AG08396 (cell line): ENCODE data around the gene UBA7.

Experiments used
- DNase-seq: peaks from one replicate; pipeline ENCODE4 v3.0.0; 2012; ENCODE audit warnings: low spot score, mixed read lengths

UBA7 gene

DNA sequence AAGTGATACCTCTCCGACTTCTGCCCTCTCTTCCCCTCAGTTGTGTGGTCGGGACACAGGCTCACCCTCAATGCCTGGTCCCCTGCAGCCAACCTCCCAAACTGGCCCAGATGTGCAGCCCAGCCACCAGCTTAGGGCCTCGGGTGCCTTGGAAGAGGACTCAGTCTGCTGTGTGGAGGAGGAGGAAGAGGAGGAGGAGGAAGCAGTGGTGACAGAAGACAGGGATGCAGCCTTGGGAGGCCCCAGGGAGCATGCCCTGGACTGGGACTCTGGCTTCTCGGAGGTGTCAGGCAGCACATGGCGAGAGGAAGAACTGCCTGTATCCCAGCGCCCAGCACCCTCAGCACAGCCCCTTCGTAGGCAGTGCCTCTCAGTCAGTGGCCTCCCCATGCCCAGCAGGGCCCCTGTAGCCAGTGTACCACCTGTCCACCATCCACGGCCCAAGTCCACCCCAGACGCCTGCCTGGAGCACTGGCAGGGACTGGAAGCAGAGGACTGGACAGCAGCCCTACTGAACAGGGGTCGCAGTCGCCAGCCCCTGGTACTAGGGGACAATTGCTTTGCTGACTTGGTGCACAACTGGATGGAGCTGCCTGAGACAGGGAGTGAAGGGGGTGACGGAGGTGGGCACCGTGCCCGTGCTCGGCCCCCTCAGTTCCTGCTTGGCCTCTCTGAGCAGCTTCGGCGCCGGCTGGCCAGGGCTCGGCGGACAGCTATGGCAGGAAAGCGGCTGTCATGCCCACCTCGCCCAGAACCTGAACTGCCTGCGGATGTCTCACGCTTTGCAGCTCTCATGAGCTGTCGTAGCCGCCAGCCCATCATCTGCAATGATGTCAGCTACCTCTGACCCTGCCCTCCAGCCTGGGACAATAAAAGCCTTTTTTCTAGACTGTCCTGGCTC is 9.4 kb downstream of the UBA7 start:
- no peak for DNase-seq

DNA sequence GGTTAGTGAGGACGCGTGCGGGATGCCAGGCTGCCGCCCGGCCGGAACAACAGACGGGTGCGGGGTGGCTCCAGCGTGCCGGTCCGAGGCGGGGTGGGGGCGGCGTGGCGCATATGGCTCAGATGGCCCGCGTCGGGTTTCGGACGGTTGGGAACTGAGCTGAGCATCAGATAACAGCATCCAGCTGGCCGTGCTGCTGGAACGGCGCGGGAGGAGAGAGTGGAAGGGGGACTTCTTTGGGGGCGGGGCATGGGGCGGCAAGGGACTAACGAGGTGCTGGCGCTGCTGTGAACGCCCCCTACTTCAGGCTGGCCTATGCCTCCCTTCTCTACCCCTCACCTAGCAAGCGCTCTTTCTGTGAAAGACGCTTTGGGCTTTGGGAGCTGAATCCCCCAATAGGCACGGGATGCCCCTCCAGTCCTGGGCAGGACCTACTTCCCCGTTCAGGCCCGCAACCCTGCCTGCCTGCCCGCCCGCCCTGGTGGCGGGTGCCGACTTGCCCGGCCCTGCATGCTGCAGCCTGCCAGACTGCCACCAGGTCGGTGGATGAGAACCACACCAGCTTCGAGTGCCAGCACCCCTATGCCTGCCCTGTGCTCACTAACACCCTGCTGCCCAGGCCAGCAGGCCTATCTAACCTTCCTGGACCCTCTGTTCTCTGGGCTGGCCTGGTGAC is 10.2 kb downstream of the UBA7 start:
- DNase-seq, result peak; percentile 39

DNA sequence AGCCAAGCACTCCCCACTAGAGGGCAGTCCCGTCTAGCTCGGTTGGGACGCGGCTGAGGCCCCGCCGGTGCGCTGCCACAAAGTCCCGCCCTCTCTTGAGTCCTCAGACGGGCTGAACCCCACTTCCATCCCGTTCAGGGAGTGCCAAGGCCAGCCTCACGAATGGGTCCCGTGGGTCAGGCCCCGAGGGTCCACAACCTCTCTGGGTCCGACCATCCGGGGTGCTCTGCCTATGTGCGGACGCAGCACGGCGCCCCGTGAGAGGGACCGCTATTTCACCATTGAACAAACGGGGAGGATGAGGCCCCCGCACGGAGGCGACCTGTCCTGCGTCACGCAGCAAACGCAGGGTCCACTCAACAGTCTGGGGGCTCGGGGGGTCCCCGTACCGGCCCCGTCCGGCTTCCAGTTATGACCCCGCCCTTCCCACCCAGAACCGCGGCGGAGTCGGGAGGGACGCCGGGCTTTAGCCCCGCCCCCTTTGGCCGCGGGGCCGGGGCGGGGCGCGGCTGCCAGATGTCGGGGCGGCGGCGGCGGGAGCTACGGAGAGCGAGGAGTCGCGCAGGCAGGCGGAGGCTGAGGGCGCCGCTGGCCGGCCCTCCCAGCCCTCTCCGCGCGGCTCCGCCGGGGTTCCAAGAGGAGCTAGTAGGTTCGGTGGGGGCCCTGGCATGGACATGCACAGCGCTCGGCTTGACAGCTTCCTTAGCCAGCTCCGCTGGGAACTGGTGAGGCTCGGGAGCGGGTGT is 10.9 kb downstream of the UBA7 start, which contains the start of gene INKA1:
INKA1 (plus strand) TSS at position 543 of the 746 bp plus-strand sequence; CDS start at position 675, 132 bp downstream.
- peak; percentile 95 for DNase-seq

- no peak for DNase-seq
Observed at GRCh38 chr3:49801160-49801559, 12.6 kb downstream of the UBA7 start.

- peak; percentile 92 for DNase-seq
Observed at GRCh38 chr3:49799761-49800160, 14.0 kb downstream of the UBA7 start, which contains the start of gene CDHR4. Gene CDHR4, minus strand, starts transcription at chr3:49799873. Its CDS starts 61 bp downstream, at chr3:49799812.

DNA sequence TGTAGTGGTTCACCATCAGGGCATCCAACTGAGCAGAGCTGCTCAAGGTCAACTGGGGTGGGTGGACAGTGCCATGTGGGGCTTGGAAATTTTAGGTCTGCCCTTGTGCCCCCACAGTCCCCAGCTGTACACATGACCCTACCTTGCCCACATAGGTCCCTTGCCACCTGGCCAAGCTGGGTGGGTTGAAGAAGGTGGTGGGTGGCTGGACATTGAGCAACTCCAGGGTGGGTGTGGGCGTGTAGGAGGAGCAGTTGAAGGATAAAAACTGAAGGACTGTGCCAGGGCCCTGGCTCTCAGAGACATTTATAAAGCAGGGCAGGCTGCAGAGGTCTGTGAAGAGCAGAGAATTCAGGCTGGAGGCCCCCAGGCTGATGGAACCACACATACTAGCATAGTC is 14.6 kb downstream of the UBA7 start:
- DNase-seq, result no peak

- DNase-seq, result no peak
Observed at GRCh38 chr3:49794926-49795905, 18.5 kb downstream of the UBA7 start.

GRCh38 chr3:49794431-49794830 is 19.3 kb downstream of the UBA7 start:
- no peak for DNase-seq

DNA sequence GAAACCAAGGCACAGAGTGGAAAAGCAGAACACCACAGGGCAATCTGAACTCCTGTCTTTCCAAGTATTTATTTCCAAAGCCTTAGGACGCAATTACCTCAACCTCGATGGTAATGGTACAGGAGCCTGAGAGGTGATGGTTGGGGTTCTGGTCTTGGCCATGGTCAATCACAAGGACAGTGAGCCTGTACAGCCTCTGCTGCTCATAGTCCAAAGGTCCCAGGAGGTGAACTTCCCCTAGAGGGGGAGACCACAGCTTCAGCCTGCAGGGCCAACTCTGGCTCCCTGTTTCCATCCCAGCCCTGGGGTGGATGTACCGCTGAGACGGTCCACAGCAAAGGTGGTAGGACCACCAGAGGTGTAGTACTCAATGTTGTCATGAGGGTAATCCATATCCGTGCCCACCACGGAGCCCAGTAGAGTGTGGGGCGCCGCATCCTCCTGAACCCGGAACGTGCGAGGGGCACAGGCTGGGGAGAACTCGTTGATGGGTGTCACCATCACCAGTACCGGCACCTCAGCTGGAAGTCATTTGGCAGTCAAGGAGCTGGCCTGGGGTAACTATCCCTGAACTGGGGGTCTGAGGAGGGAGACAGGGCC is 20.2 kb downstream of the UBA7 start:
- DNase-seq, result no peak

GRCh38 chr3:49792371-49793150 is 21.2 kb downstream of the UBA7 start:
- DNase-seq, result no peak

GRCh38 chr3:49791571-49791970 is 22.2 kb downstream of the UBA7 start:
- no peak for DNase-seq

DNA sequence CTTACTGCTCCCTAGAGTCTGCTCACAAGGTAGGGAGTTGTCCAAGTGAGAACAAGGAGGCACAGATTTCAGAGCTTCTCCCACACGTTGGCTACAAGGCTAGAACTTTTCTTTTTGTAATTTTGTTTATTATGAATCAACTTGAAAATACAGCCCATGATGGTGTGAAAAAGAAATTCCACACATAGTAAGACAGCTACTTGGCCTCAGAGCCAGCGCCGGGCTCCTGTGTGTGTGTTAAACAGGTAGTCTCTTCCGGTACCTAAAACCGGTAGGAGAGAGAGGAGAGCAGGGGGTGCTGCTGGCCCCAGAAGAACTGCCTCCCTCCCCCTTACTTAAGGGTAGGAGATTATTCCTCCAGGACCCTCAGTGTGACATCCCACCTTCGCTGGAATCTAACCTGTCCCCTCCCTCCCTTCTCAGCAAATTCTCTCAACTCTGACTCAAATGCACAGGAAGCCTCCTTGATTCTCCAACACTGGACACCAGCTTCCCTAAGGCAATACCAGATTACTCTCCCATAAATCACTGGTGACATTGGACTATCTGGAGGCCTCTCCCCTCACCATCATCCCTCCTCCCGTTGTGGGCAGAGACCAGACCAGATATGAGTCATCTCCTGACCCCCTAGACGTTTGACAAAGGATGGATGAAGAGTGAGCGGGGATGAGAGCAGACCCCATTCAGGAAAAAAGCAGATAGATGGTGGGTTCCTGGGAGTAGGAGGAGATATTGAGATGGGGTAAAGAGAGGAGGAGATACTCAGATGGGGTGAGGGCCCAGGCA is 22.9 kb downstream of the UBA7 start:
- no peak for DNase-seq

GRCh38 chr3:49788056-49788455 is 25.7 kb downstream of the UBA7 start:
- no peak for DNase-seq

GRCh38 chr3:49787536-49787935 is 26.2 kb downstream of the UBA7 start:
- no peak for DNase-seq

DNA sequence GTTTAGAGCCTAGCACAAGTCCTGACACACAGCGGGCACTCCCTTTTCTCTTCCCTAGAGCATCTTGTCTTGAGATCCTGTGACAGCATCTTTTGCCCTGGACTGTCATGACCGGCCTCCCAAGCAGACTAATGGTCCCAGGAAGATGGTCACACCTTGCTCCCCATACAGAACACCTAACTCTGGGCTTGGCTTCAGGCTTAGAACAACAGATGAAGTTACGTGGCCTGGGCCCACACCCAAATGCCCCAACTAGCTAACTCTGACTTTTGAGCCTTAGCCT is 26.6 kb downstream of the UBA7 start:
- no peak for DNase-seq

DNA sequence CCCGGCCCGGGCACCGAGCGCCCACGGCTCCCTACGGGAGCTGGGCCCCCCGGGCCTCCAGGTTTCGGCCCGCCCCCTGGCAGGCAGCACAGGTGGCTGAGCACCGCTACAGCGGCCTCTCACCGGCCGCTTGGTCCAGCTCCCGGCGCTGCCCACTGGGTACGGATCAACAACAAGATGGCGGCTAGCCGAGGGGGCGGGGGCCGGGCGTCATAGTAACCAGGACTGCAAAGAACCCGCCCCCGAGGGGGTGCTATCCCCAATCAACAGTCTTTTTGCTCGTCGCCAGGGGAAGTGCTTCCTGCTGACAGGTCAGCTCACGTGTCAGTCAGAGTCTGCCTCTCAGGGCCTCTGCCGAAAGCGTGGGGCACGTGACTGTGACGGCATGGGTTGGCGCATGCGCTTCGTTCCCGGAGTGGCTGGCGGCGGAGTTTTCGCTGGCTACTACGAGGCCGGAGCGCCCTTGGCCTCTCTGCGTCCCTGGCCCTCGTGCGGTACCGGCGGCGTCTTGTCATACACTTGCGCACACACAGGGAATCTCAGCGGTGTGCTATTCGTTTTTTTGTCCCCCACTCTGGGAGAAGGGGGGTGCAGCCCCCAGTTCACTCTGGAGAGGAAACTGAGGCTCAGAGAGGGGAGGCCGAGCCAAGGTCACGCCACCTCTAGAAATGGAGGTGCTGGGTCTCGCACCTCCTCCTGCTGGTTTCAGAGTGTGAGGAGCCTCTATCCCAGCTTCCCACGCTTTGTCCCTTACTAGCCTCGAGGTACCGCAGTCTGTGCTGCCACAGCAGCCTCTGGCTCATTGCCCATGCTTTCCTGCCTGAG is 27.2 kb downstream of the UBA7 start, which contains the start of gene IP6K1:
IP6K1 (minus strand) TSS at position 186 of the 825 bp plus-strand sequence. CDS start 38,502 bp downstream, outside the sequence.
- DNase-seq, result peak; percentile 100

DNA sequence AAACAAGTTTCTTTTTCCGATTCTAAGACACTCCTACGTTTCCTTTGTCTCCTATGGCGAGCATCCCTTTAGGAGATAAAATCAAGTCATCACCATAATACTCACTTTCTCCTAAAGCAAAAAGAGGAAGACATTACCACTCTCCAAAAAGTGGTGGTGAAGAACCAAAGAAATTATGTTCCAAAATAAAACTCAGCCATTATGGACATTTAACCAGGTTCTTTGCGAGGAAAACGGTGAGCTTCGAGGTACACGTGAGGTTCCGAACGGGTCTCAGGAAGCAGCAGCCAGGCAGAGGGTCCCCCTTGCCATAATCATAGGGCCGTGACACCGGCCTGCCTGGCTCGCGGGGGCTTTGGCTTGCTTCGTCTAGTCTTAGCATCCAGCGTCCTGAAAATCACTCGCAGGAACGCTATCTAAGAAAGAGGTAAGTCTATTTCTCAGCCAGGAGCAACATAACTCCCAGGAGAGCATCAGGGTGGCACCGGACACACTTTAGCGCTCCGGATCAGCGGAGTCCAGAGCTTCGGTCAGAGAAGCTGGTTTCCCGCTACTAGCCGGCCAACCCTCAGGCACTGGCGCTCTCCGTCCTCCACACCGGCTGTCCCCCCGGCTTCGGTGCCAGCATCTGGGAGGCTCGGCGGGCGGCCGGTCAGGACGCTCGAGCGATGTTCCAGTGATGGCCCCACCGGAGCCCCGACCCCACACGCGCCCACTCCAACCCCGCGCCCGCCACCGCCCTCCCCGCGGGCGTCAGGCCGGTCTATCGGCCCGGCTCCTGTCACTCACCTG is 28.0 kb downstream of the UBA7 start:
- peak; percentile 53 for DNase-seq
